H1 (cell line): ENCODE data around the gene GAB2.

Experiments
- POLR2A ChIP-seq, 2 experiments: IDR thresholded peaks; 1 replicate in 1 of 2; 2 replicates in 1 of 2; pipeline ENCODE4 v1.6.1; 2011; ENCODE audit warnings: low read depth in 2 of 2, low read length in 2 of 2, mild to moderate bottlenecking in 2 of 2; ENCODE audit errors: control extremely low read depth in 1 of 2
- SIX5 ChIP-seq: IDR thresholded peaks from 2 replicates; pipeline ENCODE4 v1.6.1; 2011; ENCODE audit warnings: mild to moderate bottlenecking, low read depth, low read length
- SP1 ChIP-seq: IDR thresholded peaks from 2 replicates; pipeline ENCODE4 v1.6.1; 2011; ENCODE audit warnings: low read depth, low read length
- SRF ChIP-seq: IDR thresholded peaks from 2 replicates; pipeline ENCODE4 v1.6.1; 2011; ENCODE audit warnings: mild to moderate bottlenecking, low read depth, low read length, moderate library complexity
- TF ChIP-seq, protein P1 (sequence below), 3 experiments: IDR thresholded peaks; 1 replicate in 2 of 3; 2 replicates in 1 of 3; pipeline versions ENCODE4 v1.5.1 to v1.6.1; 2011; ENCODE audit warnings: low read length in 3 of 3, mild to moderate bottlenecking in 3 of 3, inconsistent platforms in 2 of 3, low read depth in 1 of 3, moderate library complexity in 1 of 3; ENCODE audit not compliant: insufficient read depth in 1 of 3; ENCODE audit errors: control extremely low read depth in 1 of 3
- TF ChIP-seq, protein P2 (sequence below): IDR thresholded peaks from 2 replicates; pipeline ENCODE4 v1.6.1; 2011; ENCODE audit warnings: low read length, improper control_type of control experiment

DNA sequence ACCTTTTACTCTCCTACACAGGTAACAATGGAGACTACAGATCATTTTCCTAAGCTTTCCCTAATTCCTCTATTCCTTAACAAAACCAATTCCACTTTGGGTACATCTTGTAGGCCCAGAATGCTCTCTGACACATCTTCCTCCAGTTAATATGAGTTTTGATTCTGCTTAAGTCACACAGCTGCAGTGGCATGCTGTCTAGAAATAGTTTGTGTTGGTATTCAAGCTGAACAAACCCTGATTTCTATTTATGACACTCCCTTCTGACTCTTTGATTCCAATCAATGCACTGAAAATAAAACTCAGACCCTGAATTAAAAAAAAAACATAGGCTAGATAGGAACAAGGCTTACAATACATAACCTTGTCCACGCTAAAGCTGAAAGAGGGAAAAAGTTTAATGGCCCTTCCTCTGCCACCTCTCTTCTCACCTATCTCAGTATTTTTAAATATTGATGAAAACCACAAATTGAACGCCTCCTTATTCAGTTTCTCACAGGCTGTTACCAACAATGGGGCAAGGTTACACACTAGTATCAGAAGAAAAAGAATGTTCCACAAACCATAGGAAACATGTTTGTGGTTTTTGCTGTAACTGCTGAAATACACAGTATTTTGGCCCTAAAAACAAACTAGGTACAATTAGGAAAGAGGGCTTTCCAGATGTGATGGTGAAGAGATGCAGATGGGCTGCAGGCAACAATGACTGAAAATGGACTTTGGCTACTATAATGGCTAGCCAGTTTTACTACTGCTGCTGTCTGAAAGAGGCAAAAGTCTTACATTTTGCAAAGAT lies 35.7 kb upstream of the GAB2 start:
- TF ChIP-seq, protein P1, sequence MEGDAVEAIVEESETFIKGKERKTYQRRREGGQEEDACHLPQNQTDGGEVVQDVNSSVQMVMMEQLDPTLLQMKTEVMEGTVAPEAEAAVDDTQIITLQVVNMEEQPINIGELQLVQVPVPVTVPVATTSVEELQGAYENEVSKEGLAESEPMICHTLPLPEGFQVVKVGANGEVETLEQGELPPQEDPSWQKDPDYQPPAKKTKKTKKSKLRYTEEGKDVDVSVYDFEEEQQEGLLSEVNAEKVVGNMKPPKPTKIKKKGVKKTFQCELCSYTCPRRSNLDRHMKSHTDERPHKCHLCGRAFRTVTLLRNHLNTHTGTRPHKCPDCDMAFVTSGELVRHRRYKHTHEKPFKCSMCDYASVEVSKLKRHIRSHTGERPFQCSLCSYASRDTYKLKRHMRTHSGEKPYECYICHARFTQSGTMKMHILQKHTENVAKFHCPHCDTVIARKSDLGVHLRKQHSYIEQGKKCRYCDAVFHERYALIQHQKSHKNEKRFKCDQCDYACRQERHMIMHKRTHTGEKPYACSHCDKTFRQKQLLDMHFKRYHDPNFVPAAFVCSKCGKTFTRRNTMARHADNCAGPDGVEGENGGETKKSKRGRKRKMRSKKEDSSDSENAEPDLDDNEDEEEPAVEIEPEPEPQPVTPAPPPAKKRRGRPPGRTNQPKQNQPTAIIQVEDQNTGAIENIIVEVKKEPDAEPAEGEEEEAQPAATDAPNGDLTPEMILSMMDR (IDR thresholded peaks at IDR 0.05; ENCODE audit: control extremely low read depth in 1 of 3, insufficient read depth in 1 of 3, low read depth in 1 of 3, low read length in 3 of 3): no peak
- no peak for TF ChIP-seq SP1
- TF ChIP-seq, protein P2, sequence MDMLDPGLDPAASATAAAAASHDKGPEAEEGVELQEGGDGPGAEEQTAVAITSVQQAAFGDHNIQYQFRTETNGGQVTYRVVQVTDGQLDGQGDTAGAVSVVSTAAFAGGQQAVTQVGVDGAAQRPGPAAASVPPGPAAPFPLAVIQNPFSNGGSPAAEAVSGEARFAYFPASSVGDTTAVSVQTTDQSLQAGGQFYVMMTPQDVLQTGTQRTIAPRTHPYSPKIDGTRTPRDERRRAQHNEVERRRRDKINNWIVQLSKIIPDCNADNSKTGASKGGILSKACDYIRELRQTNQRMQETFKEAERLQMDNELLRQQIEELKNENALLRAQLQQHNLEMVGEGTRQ: no peak
- TF ChIP-seq SIX5: no peak
- TF ChIP-seq SRF: no peak
- TF ChIP-seq POLR2A (IDR thresholded peaks at IDR 0.05; ENCODE audit: control extremely low read depth in 1 of 2, low read depth in 2 of 2, low read length in 2 of 2): no peak
